ENCODE data around the gene TGFB2.
"Not testable (repeated sequence)": the region's sequence is repeated elsewhere in the genome, so short reads cannot be mapped to it uniquely, and the experiment has no call there.

TGFB2 gene

DNA sequence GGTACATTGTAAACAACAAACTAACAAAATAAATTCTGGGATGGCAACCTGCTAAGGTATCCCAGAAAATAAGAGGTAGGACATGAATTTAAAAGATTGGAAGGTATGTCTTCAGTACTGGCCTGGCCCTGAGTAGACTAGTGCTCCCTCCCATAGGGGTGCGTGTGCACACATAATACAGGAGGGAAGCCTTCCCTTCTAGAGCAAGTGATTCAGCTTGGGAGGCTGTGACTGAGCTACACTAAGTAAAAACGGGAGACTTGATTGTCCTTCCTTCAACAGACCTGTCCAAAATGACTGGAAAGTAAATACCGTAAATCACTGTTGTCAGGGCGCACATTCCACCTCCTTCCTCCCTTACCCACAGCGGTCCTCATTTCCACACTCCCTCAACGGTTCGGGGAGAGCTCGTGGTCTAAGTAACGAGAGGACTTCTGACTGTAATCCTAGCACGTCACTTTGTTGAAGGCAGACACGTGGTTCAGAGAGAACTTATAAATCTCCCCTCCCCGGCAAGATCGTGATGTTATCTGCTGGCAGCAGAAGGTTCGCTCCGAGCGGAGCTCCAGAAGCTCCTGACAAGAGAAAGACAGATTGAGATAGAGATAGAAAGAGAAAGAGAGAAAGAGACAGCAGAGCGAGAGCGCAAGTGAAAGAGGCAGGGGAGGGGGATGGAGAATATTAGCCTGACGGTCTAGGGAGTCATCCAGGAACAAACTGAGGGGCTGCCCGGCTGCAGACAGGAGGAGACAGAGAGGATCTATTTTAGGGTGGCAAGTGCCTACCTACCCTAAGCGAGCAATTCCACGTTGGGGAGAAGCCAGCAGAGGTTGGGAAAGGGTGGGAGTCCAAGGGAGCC, at the start of gene TGFB2:
TSS of gene TGFB2 (plus strand) at position 523 of the 859 bp plus-strand sequence. CDS start 1,366 bp downstream, outside the sequence.
- no peak for DNase-seq

DNA sequence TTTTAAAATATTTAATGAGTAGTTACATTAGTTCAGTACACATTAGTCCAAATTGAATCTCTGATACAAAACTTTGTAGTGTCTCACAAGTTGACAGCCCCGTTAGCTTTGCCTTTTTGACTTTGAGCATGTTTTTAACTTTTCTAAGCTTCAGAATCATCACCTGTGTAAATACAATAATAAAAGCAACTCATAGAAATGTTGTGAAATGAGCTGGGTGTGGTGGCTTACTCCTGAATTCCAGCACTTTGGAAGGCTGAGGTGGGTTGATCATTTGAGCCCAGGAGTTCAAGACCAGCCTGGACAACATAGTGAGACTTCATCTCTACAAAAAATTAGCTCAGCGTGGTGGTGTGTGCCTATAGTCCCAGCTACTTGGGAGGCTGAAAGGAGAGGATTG, 49.0 kb upstream of the TGFB2 start:
- no peak for DNase-seq

DNA sequence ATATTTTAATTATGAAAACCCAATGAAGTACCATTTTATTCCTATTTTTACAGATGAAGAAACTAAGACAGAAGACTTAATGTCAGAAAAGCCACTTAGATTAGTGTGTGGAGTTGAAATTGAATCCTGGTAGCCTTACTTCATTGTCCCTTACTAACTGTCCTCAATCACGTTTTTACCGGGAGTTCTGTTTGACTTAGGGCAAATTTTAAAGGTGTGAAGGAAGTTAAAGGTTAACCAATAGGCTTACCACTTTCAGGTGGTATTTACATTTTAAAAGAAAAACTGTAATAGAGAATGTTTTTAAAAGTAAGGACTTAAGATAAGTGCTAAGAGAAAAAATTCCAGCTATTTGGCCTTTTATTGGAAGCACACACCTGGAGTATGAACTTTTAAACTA, 47.7 kb upstream of the TGFB2 start:
- DNase-seq = no peak

DNA sequence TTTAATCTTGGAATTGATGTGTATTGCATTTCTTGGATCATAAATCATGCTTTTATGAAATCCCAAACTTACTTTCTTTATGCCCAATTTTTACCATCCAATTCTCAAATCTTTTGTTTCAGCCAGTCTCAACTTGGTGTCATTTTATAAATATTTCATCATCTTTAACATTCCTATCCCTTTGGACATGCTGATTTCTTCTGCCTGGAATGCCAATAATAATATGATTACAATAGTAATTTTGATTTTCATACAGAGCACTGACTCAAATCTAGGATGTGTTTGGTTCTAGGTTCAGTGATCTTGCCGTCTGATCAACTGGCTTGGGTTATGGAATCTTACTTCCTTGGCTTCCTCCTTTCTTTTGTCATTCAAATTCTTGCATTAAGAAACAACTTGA, 47.3 kb upstream of the TGFB2 start:
- no peak for DNase-seq

DNA sequence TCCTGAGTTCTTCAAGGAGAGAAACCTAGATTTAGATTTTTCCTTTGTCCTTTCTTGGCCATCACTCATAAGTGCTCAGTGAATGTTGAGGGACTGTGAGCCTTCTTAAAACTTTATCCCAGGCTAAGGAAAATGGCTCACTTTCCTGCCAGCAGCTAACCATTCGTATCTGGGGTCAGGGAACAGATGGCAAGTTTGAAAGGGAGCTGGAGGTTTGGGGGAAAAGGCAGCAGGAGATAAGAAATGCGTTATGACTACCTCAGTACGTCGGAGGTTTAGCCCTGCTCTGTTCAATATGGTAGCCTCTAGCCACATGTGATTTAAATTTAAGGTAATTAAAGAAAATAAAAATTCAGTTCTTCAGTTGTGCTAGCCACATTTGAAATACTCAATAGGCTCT, 46.7 kb upstream of the TGFB2 start:
- no peak for DNase-seq

DNA sequence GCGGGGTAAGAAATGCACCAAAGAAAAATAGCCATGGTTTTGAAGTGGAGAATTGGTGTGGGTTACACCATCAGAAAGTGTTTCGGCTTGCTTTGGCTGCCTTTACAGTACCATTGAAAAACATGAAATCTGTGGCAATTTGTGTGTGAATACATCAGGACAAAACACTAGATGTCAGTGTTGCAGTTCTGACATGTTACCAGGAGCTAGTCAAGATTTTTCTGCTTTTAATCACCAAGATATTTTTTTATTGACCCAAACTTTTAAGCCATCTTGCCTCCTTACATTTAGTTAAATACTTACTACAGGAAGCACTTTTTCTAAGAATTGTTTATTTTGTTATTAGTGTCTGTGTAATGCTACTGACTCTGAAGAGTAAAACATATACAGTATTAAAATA, 45.7 kb upstream of the TGFB2 start:
- no peak for DNase-seq

DNA sequence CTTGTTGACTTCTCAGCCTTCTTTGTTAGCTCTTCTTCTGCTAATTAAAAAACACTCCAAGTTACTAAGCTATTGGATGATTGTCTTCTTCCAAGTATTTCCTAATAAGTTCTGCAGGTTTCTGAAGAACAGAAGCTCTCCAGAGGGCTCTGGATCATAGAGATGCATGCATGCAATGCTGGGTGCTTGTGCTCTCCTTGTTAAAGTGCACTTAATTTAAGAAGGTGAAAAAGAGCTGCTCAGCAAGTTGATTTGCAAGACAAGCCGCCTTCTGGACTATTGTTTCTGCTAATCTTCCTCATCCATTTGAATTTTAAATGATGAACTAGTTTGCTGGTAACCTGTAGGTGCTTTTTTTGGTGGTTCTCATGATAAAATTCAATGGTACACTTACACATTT, 43.9 kb upstream of the TGFB2 start:
- no peak for DNase-seq

DNA sequence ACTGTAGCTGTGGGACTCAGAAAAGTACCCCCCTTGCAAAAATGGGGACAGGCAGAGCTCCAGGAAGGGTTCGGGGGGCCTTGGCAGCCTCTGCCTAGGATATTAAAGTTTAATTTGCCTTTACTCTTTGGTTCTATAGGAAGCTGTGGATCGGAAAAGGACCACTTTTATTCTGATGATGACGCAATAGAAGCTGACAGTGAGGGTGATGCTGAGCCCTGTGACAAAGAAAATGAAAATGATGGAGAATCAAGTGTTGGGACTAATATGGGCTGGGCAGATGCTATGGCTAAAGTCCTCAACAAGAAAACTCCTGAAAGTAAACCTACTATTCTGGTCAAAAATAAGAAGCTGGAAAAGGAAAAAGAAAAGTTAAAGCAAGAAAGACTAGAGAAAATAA, 43.0 kb upstream of the TGFB2 start:
- DNase-seq = no peak

DNA sequence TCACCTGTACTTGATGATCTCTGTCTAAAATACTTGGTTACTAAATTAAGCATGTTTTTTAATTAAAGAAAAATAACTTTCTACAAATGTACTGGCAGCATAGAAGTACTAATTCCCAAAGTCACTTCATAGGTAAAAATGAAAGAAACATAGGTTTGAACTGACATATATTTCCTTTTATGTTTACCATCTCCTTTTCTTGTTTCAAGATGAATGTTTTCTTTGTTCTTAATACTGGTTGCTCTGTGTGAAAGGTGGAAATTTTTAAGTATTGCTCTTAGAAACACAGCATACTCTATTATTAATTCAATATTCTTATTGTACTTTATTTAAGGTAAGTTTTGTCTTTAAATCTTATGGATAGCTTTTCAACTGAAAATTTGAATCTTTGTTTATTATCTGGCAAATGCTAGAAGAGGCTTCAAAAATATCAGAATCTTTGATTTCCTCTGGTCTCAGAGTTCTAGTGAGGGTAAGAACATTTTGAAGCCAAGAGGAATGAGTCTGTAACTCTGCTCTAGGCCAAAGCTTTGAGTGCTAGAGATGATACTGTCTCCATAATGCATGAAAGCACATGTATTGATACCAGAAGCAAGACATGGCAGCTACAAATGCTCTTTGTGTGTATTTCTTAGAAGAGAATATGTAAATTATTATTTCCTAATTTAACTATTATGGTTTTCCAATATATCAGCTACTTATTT, 41.8 kb upstream of the TGFB2 start:
- DNase-seq = no peak

DNA sequence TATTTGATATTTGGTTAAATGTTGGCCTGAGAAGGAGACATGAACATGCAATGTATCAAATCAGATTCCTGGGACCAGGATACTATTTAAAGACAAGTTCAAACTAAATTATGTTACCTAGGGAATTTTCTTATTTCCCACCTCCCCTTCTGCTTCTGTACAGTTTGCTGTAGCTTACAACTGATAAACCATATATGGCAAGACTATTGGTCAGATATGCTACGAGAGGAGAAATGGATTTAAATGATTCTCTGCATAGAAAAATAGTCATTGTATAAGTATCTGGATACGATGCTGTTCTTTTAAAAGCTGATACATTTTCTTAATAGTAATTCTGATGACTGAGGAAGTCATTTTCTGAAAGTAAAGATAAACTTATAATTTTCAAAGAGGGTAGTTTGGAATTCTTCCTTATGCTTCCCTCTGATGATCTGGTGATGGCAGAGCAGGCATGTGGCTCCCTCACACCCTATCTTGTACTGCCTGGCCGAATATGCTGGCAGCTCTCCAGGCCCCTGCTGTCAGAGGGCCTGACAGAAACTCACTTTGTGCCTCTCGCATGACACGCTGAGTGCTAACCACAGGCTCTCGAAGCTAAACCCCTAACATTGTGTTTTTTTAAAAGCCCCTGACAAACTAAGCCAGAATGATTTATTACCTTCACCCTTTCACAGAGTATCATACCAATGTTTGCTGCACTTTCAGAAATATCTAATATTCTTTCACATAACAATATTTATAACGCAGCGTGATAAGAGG, 40.7 kb upstream of the TGFB2 start:
- DNase-seq = peak; percentile 49 to 79

DNA sequence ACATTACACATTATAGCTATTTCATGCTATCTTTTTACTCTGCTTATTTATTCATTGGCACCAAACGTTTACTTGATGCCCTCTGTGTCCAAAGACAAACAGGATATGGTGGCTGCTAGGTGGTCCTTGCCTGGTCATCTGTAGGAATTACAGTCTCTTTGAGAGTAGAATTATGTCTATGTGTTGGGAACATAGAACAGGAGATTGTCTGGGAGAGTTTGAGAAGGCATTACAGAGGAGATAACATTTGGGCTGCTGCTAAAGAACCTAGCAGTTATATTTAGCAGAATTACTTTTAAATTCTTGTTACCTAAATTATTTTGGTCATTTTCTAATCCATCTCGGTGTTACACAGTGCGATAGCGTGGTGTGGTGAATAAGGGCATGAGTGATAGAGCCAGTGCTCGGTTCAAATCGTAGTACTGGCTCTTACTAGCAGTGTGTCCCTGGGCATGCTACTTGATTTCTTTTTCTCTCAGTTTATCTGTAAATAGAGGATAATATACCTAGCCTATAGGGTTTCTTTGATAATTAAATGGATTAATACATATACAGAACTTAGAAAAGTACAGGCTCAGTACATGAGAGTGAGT, 39.6 kb upstream of the TGFB2 start:
- no peak for DNase-seq

DNA sequence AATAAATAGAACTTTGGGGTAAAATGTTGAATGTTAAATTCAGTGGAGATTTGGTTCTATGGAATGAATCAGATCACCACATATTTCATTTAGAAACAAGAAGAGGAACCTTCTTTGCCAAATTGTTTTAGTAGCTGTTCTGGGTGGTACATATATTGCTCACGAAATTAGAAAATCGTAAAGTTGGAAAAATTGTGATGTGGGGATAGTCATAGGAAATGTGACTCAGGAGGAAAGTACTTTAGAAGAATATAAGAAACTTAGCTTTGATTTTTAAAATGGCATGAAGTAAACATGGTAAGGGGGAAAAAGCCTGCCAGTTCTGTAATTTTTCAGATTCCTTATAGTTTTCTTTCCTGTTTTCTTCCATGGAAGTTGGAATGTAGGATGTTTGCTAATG, 32.6 kb upstream of the TGFB2 start:
- no peak for DNase-seq

DNA sequence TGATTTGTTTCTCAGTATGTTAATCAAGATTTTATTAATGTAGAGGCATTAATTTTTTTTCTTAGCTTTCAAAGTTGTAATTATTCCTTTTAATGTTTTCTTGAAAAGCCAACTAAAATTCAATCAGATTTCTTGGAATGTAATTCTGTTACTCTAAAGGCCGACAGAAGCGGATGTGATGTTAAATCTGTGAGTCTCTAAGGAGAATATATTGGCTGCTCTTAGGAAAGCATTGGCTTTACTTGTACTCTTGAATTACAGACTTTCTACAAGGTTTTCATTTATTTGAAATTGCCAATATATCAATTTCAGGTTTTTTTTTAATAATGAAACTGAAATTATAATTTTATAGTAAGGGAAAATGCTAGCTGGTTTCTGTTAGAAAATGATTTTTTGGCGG, 30.8 kb upstream of the TGFB2 start:
- DNase-seq = no peak

DNA sequence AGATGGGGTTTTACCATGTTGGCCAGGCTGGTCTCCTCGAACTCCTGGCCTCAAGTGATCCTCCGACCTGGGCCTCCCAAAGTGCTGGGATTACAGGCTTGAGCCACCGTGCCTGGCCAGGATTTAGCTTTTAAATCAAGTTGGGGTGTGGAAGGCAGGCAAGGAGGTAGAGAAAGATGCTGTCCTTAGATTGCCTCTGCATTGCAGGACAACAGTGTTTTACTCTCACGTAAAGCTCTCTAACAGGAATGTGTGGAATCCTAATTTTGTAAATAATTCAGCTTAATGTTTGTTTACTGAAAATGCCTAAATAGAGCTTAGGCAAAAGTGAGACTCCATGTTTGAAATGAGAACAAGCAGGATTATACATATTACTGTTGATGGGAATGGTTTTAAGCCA, 29.5 kb upstream of the TGFB2 start:
- DNase-seq = no peak

DNA sequence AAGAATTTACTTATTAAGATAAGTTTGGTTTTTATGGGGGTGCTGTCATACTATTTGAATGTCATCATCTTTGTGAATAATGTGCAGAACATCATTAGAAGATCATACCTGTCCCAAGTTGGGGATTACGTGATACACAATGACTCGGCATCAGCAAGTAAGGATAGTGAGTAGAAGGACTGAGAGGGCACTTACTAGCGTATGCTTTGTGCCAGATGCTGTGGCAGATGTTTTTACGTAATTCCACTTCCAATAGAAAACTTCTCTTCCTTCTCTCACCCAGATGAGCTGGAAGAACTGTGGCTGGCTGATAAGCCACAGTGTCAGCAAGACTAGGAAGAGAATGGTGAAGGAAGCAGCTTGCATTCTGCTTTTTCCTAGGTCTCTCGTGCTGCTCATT, 28.1 kb upstream of the TGFB2 start:
- no peak for DNase-seq

DNA sequence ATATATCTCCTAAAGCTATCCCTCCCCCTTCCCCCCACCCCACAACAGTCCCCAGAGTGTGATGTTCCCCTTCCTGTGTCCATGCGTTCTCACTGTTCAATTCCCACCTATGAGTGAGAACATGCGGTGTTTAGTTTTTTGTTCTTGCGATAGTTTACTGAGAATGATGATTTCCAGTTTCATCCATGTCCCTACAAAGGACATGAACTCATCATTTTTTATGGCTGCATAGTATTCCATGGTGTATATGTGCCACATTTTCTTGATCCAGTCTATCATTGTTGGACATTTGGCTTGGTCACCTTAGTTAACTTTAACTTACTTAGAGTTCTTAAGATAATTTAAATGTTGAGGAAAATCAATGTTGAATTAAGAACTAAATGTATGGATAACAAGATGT, 25.0 kb upstream of the TGFB2 start:
- not testable (repeated sequence) for DNase-seq

DNA sequence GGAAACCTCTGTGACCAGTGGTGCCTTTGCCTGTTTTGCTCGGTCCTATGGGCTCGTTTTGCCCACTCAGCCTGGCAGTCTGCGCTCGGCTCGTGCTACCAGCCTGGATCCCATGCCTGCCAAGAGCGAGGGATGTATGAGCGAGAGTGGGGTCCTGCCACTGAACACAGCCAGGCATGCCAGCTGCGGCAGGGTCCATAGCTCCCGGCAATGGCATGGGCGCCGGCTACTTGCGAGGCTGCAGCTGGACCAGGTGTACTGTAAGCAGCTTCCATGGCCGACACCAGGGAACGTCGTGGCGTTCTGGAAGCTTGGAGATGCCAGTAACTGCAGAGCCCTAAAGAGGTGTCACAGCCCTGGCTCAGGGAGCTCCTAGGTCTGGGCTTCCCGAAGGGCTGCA, 22.4 kb upstream of the TGFB2 start:
- DNase-seq = no peak

DNA sequence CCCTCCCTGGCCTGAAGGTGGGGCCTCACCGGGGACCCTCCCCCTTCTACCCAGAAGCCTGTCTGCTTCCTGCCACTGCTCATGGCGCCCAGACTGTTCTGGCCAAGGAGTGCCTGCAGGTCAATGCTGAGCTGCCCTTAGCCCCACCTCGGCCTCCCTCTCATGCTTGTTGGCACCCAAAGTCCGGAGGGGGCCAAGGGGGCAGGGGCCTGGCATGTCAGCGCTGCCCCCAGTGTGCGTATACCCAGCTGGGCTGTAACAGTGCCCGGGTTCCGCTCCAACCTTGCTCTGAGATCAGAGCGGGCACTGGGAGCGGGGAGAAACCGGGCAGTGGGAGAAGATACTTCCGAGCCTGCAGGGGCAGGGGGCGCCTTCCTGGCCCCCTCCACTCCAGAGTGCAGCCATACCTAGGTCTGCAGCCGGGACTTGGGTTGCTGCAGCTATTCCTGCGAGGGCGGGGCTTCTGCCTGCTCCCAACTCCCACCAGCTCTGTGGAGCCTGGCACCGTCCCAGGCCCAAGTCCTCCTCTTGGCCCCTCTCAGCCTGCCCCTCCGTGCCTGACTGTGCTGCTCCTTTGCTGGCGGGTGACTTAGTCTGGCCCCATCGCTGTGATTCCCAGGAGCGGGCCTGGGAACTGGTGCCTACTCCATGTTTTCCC, 21.4 kb upstream of the TGFB2 start:
- no peak for DNase-seq

DNA sequence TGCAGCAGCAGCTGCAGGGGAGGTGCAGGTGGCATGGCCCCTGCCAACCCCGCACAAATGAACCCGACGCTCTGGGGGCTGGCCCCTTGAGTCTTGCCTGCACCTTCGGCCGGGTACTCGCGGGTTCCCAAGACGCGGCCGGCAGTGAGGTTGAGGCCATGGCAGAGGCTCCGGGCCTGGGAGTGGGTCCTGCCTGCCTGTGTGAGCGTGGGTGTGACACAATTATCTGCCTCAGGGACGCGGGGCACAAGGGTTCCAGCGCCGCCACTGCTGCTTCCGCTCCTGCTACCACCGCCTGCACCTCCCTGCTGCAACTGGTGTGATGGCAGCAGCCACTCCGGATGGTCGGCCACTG, 20.9 kb upstream of the TGFB2 start:
- DNase-seq = no peak

DNA sequence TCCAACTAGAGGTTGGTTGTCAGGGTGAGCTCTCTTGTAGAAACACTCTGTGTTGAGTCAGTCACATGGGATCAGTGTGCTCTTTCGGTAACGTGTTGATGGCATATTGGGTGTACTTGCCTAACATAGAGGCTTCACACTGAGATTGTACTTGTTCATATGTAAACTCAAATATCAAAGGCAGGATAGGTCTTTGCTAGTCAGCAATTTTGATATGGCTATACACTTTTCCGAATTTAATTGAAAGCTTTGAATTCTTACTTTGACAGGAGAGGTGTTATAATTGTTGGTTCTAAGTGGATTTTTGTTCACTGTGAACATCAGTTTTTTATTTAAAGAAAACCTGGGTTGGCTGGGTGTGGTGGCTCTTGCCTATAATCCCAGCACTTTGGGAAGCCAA, 16.4 kb upstream of the TGFB2 start:
- no peak for DNase-seq

DNA sequence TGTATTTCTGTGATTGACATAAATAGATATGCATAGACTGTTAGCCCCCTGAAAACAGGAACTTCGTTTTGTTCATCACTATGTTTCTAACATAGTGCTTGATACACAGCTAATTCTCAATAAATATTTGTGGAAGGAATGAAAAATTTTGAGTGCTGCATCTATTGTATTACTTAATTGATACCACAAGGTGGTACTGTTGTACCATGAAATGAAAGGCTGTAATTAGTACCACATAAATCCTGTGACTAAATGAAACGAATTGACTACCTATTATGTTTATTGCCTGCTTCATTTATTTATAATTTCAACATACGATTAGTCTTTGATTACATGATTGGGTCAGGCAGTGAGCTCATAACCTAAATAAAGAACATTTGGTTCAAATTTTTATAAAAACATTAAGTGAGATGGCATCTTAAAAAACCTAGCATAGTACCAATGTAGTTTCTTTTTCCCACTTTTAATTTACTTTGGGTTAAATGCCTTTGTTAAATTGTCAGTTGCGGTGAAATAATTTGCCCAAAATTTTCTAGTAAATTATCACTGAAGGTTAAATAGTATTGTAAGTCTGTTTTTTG, 15.0 kb upstream of the TGFB2 start:
- no peak for DNase-seq

DNA sequence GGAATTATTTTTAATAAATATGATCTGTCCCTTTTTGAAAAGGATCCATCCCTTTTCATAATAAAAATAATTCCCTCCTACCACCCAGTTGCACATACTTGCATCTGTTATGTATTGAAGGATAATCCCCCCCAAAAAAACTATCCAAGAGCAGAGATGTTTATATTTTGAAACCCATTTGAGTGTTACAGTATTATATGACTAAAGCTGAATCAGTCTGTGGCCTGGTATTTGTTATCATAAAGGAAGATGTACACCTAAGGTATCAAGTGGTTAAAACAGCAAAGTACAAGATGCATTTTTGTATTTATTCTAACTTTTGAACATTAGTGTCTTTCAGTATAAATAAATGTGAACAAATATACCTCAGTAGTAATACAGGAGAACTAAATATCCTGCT, 12.7 kb upstream of the TGFB2 start:
- DNase-seq = no peak

DNA sequence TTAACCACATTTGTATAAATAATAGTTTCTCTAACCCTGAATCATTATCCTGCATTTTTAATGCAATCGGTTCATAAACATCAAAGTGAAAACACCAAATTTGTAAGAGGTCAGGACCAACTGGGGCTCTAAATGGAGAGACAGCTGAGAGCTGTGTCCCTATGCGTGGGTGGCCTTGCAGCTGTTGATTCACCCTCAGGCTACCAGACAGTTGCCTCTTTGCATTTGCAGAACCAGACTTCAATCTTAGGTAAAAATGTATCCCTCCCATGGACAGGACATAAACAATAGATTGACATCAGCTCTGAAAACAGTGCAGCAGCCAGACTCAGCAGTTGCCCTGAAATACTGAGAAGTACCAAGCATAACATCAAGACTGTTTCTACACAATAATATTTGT, 8.8 kb upstream of the TGFB2 start:
- DNase-seq = no peak
